HG03045 (cell line): ENCODE measurements around the gene FAM24B.
"Not testable (repeated sequence)": the region's sequence is repeated elsewhere in the genome, so short reads cannot be mapped to it uniquely, and the experiment has no call there.

ENCODE experiments used
- ATAC-seq: cut with Tn5 transposase; IDR thresholded peaks from one replicate; pipeline ENCODE4 v1.9.1; 2021; ENCODE audit warnings: mild to moderate bottlenecking, moderate library complexity; ENCODE audit not compliant: unreplicated experiment

Gene FAM24B, protein sequence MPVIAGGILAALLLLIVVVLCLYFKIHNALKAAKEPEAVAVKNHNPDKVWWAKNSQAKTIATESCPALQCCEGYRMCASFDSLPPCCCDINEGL

DNA sequence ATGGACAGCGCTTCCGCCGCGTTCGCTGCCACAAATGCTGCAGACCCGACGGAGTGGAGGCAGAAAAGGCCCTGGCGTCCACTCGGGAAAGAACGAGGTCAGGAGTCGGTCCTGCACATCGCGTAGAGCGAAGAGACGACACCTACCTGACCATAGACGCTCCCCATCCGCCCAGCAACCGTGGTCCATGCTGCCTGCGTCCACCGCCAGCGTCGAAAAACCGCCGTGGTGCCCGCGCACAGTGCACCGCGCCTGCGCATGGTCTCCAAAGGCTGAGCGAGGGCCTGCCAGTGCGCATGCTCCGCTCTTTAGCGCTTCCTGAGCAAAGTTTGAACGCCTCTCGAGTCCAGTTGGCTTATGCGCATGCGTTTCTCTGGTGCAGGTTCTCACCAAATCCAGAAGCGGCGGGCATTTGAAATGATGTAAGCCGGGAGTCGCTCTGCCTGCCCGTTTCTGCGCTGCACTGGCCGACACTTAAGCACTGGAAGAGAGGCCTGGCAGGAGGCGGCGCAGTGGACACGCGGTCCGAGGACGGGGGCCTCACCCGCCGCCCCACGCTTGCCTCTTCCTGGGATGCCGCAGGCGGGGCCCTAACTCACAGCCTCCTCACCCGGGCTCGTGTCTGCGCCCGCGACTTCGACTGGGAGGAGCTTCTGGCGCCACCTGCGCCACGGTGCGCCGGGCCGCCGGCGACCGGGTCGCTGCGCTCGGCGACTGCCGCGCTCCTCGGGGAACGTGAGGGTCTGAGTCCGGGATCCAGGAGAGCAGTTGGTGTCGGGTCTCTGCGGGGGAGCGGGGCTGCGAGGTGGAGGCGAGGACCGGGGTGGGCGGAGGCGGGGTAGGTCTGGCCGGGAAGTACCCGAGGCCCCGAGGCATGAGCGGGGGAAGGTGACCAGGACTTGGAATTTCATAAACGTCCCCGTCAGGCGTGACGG is at the start of gene FAM24B:
FAM24B (minus strand) TSS at position 243 of the 935 bp plus-strand sequence. CDS start 29,066 bp downstream, outside the sequence.
- peak; percentile 83 for ATAC-seq

DNA sequence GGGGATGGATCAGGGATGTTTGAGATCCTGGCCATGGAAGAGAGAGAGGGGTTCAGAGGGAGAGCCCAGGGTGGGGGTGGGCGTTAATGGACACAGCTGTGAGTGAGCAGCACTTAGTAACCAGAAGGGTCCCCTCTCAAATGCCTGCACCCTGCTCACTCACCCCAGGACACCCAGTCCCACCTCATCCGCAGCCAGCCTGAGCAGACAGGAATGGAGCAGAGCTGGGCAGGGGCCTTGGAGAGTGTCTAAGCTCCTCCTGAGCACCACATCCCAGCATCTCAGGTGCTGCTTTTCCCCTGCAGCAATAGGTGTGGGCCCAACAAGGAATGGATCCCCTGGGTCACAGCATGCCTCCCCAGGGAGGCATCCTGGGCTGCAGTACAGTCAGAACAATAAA is 36.3 kb upstream of the FAM24B start:
- ATAC-seq = no peak

DNA sequence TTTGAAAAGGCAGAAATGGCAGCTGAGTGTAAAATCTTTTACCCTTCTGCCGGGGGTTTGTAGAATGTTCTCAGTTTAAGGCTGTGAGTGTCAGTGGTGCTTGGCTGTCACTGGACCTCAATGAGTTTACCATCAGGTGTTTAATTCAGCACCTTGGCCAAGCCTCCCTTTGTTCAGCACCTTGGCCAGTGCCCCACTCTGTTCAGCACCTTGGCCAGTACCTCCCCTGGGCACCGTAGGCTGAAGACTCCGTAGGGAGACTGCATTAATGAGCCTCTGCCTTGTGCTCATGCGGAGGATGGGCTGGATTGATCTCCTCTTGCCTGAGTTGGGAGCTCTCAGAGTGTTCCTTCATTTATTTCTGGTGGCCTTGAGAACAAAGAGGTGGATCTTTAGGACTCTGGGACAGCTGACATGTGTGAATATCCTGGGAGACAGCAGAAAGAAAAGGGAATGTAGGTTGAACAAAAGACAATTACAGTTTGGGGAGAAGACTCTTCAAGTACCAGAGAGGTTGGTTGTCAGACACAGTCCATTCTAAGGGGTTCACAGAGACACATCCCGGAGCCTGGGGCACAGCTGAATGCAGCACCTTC is 32.6 kb upstream of the FAM24B start:
- ATAC-seq = no peak

DNA sequence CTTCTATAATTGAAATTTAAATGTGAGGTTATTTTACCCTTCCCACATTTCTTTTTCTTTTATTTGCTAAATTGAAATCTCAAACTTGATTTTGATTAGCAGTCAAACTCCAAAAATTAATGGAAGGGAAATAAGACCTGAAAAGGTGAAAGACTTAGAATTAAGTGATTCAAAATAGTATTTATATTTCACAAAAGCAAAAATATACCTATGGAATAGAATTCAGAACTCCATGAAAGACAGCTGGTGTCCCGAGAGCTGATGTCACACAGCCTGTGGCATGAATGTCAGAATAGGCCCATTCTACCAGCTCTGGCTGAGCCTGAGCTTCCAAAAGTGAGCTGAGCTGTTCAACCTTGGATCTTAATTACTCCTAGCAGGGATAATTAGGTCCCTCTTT is 30.9 kb upstream of the FAM24B start, which contains the start of gene FAM24A:
FAM24A (plus strand) TSS at position 301 of the 400 bp plus-strand sequence. CDS start 1,025 bp downstream, outside the sequence.
- no peak for ATAC-seq

DNA sequence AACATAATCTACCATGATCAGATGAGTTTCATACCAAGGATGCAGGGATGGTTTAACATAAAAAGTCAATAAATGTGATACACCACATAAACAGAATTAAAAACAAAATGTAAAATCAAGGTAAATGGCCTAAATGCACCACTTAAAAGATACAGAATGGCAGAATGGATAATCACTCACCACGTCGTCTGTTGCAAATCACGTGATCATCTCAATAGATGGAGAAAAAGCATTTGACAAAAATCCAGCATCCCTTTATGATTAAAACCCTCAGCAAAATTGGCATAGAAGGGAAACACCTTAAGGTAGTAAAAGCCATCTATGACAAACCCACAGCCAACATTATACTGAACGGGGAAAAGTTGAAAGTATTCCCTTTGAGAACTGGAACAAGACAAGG is 24.5 kb upstream of the FAM24B start:
- ATAC-seq = not testable (repeated sequence)

DNA sequence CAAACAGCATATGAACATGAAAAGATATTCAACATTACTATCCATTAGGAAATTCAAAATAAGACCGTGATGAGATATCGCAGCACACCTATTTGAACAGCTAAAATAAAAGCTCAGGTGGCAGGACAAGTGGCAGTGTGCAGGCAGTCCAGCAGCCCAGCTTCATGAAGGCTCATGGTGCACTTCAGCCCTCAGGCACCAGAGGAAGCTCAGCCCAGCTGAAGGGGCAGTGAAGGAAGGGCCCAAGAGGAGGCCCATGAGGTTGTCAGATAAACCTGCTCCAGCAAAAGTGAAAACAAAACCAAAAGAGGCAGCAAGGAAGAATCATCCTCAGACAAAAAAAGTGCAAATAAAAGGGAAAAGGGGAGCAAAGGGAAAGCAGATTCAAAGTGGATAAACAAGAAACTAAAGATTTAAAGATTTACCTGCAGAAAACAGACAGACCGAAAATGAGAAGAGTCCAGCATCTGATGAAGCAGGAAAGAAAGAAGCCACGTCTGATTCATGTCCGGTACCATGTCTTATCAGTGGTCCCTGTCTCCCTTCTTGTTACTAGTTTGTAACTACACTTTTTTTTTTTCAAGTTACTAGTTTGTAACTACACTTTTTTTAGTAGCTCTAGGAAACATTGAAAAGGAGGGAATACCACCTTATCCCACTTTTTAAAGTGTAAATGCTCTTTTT is 15.0 kb upstream of the FAM24B start:
- no peak for ATAC-seq

DNA sequence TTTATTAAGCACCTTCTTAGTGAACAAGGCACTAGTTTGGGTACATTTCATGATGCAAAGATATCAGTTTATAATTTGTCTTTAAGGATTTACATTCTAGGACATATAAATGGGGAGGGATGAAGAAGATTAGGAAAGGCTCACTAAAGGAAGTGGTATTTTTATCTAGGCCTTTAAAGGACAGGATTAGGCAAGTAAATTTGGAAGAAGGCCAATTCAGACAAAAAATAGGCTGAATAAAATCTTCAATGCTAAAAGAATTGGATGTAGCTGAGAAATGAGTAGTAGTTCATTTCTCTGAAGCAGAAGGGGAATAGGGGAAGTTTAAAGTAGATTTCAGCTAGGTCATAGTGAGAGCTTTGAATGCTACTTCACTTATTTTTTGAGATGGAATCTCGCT is 4.8 kb upstream of the FAM24B start:
- ATAC-seq = no peak

DNA sequence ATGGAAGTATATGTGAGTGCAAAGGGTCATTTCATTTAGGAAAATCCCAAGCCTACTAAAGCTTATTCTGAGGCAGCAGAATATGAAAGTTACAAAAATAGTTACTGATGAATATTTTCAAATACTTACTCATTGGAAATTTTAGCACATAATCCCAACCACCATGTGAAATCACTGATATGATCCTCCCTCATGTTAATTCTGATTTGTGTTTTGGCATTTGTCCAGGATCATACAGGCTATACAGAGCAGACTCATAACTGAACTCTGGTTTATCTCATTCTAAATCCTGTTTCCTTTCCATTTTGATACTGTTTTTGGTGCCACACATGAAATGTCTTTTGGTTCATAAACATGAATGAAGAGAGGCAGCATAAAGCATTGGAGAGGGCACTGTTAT is 3.4 kb upstream of the FAM24B start:
- no peak for ATAC-seq

DNA sequence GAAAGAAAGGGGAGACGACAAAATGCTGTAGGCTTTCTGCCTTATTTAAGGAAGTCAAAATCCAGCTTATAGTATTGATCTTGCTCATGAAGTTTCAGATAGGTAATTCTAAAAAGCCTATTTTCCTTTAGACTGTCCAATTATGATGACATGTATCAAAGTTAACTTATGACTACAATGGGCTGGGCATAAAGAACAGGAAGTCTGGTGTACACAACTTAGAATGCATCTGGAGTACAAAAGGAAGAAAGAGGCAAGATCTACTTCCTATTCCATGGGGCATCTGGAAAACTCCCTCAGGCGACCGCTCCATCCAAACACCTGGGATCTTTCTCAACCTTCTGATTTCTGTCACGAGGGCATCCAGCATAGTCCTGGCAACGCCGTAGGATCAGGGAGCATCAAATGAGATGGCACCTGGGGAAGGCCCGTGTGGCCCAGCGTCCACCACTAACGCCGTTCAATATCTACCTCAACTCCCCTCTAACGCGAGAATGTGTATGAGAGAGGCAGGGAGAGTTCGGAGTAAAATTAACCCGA is 512 bp downstream of the FAM24B start:
- peak; percentile 9 for ATAC-seq

DNA sequence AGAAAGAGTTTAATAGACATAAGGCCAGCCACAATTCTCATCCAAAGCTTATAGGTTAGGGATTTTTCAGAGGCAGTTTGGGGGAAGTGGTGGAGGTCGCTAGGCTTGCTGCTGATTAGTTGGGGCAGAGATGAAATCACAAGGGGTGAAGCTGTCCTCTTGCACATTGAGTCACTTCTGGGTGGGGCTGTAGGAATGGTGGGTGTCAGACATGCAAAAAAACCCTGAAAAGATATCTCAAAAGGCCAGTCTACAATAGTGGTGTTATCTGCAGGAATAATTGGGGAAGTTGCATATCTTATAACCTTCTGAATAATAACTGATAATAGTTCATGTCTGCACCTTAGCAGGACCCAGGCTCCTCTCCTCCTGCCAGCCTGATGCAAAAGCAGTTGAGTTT is 2.1 kb downstream of the FAM24B start:
- no peak for ATAC-seq

DNA sequence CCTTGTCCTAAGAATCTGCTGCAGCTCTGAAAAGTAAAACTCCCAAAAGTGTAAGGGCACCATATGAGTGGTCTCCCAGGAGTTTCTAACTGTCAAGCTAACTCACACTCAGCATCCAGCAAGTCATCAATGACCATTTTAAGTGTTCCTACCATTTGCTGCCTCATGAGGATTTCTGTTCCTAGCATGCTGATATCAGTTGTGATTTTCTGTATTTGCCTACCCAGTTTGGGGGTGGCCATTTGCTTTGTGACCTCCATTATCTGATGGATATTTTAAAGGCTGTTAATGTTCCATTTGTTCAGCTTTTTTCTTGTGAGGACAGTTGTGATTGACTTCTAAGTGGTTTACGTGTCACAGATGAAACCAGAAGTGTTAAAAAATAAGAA is 2.9 kb downstream of the FAM24B start:
- no peak for ATAC-seq

DNA sequence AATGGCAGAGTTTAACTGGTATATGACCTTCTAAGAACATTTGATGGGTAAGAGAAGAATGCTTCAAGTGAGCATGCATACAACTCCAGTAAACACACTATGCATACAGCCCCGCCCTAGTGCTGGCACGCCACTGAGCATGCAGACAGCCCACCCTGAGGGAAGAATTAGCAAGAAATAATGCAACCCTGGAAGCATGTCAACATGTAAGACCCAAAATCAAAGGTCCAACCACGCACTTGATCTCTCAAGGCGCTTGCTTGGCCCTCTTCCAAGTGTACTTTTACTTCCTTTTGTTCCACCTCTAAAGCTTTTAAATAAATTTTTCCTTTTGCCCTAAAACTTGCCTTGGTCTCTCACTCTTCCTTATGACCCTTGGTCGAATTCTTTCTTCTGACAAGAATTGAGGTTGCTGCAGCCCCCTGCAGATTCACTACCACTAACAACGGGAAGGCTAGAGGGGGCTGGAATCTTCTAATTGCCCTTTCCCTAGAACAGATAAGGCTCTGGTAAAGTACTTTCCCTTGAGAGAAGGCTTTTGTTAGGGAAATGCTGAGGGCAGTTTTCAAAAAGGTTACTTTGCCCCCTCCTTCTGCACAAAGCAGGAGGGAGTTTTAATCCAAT is 3.4 kb downstream of the FAM24B start:
- ATAC-seq = no peak

DNA sequence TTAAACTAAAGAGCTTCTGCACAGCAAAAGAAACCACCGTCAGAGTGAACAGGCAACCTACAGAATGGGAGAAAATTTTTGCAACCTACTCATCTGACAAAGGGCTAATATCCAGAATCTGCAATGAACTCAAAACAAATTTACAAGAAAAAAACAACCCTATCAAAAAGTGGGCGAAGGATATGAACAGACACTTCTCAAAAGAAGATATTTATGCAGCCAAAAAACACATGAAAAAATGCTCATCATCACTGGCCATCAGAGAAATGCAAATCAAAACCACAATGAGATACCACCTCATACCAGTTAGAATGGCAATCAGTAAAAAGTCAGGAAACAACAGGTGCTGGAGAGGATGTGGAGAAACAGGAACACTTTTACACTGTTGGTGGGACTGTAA is 7.4 kb downstream of the FAM24B start:
- ATAC-seq = not testable (repeated sequence)

DNA sequence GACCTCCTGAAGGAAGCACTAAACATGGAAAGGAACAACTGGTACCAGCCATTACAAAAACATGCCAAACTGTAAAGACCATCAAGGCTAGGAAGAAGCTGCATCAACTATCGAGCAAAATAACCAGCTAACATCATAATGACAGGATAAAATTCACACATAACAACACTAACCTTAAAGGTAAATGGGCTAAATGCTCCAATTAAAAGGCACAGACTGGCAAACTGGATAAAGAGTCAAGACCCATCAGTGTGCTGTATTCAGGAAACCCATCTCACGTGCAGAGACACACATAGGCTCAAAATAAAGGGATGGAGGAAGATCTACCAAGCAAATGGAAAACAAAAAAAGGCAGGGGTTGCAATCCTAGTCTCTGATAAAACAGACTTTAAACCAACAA is 10.6 kb downstream of the FAM24B start:
- ATAC-seq = not testable (repeated sequence)

DNA sequence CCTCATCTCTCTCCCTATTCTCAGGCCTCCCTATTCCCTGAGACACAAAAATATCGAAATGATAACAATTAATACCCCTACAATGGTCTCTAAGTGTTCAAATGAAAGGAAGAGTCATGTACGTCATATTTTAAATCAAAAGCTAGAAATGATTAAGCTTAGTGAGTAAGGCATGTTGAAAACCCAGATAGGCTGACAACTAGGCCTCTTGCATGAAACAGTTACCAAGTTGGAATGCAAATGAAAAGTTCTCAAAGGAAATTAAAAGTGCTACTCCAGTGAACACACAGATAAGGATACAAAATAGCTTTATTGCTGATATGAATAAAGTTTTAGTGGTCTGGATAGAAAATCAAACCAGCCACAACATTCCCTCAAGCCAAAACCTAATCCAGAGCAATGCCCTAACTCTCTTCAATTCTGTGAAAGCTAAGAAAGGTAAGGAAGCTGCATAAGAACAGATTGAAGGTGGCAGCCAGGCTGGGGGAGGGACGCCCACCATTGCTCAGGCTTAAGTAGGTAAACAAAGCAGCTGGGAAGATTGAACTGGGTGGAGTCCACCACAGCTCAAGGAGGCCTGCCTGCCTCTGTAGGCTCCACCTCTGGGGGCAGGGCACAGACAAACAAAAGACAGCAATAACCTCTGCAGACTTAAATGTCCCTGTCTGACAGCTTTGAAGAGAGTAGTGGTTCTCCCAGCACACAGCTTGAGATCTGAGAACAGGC is 12.5 kb downstream of the FAM24B start:
- ATAC-seq = not testable (repeated sequence)

DNA sequence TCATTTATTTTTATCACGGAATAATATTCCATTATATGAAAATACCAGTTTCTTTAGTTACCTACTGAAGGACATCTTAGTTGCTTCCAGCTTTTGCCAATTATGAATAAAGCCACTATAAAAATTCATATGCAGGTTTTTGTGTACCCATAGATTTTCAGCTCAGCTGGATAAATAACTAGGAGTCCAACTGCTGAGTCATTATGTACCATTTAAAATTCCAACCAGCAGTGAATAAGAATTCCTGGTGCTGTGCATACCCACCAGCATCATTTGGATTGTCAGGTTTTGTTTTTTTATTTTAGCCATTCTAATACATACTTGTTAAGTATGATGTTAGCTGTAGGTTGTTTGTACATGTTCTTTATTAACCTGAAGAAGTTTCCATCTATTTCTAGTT is 14.5 kb downstream of the FAM24B start:
- no peak for ATAC-seq

DNA sequence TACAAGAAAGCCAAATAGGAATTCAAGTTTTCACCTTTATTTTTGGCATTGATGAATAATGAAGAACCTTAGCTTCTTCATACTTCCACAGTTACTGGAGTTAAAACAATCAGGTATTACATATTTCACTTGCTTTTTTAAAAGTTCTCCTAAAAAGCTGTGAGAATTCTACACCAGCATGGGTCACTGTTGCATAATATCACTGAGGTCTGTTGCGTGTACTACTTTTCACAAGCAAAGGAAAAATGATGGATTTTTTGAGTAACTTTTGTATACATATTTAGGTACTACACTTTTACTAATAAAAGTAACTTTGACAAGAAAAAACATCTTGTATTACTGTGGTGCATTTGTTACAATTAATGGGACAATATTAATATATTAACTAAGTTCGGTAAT is 15.2 kb downstream of the FAM24B start:
- ATAC-seq = no peak

DNA sequence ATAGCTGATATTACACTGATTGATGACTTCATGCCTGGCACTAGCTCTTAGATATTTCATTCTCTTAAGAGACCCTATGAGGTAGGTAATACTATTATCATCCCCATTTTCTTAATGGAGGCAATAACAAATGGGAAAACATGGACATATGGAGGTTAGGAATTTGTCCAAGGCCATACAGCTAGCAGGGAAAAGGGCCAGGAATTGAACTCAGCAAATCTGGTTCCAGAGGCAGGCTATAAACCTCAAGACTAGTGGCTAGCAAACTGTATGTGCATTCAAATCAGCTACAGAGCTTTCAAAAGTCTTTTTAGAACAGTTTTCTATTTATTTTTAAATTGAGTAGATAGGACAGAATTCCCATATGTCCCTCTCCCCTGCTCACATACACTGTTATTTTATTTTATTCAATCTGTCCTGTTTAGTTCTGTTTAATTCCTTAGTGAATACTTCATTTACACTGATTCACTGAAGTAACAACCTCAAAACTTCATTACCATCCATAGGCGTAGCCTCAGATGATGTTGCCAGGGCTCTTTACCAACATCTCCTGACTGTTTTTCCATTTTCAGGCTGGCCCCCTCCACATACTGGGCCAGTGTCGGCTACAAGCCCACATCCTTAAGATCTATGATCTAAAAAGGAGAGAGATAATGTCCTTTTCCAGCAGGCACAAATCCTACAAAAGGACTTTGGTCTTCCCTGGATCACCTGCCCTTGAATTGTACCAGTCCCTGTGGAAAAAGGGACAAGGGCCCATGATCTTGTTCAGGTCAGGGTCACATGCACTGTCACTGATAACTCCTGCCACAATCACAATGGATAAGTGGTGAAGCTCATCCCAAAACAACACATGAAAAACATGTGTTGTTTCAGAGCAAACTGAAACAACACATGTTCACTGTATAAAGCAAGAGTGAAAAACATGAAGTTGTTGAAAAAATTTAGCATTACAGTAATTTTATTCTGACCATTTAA is 15.9 kb downstream of the FAM24B start:
- no peak for ATAC-seq

DNA sequence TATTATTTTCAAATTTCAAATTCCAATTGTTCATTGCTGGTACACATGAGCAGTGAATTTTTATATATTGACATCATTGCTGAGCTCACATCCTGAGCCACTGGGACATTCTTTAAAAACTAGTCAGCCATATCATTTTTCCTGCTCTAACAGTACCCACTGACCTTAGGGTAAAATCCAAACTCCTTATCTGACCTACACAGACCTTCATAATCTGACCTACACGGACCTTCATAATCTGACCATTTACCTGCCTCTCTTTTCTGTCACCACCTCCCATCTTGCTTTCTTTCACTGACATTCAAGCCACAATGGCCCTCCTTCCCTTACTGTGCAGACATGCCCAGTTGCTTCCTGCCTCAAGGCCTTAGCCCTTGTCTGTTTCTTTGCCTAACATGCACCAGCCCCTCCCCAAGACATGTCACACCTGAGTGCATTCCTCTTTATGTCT is 17.6 kb downstream of the FAM24B start:
- ATAC-seq = no peak
